Stimulated activated CD8-positive, alpha-beta memory T cell treated with anti-CD3 and anti-CD28 coated beads, Interleukin-4, amount 100 ng/mL, for 1 hour (primary cell): ENCODE results near the gene TBC1D1.

Experiments
- DNase-seq, 2 donors: peaks; one replicate each; pipeline ENCODE4 v3.0.0-alpha.2; 2020; ENCODE audit warnings: low read depth in 2 of 2, low spot score in 1 of 2

The TBC1D1 gene

DNA sequence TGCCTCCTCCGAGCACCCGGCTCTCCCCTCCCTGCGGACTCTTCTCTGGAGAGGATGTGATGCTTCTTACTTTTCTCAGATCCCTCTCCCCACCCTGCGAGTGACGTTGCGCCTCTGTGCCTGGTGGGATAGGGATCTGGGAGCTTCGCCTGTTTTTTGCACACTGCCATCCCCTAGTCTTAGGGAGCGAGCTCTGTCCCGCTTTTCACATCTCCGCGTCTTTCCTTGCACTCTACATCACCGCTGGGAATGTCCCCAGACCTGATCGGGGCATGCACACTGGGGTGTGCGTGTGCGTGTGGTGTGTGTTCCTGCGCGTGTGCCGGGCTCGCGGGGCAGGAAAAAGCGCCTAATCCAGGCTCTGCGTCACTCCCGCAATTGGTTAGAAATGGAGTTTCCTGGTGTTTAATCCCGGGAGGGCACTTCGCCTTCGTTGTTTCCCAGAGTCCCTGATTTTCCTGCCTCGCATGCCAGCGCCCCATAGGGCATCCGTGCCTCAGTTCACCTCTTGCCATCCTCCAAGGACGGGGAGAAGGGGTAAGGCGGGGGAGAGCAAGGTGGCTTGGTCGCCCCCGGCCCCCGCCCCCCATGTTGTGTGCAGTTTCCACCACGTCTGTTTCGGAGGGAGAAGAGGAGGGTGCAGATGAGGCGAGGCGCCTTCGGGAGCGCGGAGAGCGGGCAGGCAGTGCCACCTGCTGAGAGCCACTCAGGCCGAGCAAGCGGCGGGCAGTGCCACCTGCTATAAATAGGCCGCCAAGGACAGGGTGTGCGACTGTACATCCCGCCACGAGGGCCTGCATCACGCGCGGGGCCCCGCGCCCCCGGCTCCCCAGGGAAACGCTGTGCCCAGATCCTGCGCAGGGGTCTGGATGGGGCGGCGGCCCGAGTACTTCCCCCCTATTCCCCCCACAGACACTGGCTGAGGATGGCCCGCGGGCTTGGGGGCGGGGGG lies 759 bp upstream of the TBC1D1 start:
- DNase-seq, result no peak

DNA sequence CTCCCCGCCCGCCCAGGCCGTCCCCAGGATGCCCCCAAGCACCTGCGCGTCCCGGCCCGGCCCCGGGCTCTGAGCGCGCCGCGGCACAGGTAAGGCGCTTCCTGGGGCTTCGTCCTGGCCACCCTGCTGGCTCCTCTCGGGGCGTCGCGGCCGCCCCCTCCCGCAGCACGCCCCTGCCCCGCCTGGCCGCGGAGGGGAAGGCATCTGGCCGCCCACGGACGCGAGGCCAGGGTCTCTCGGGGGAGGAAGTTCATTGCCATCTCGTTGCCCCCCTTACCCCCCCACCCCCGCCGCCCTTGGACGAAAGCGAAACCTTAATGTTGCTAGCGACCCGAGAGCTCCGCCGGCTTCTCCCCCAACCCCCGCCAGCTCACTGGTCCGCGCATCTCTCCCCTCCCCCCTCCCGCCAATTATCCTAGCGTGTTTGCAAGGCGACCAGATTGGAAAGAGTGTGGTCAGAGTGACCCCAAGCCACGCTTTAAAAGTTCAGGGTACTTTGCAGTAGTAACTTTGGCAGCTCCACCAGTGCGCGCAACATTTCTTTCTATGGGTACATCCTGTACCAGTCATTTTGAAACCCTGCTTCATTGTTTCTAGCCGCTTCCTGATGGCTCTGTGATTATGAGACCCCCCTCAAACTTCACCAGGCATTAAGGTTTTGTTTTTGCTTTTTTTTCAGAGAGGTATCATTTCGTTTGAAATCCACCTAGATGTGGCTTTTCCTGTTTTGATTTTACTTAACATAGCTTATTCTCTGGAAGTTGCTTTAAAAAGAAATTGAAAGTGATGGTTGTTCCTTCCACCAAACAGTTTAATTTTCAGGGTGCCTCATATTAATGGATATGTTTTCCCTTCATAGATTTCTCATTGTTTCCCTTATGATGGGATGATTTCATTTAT lies 626 bp downstream of the TBC1D1 start:
- peak; percentile 14 to 20 for DNase-seq

DNA sequence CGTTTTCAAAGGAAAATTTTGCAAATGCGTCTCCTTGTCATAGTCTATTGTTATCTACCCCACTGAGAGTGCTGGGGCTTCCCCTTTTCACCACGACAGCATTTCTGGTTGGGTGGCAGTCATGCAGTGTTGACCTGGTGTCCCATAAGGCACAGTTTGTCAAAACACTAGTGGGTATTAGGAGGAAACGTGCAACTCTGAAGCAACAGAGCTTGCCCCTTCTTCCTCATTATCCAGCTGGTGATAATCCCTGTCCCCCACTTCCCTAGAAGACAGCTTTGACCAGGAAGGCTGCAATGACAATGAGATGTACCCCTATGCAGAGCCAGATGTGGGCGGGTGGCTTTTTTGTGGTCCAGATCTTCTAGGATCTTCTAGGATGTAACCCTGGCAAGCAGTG lies 1.8 kb downstream of the TBC1D1 start:
- no peak for DNase-seq

- no peak for DNase-seq
Measured at GRCh38 chr4:37893164-37893563, 2.3 kb downstream of the TBC1D1 start.

DNA sequence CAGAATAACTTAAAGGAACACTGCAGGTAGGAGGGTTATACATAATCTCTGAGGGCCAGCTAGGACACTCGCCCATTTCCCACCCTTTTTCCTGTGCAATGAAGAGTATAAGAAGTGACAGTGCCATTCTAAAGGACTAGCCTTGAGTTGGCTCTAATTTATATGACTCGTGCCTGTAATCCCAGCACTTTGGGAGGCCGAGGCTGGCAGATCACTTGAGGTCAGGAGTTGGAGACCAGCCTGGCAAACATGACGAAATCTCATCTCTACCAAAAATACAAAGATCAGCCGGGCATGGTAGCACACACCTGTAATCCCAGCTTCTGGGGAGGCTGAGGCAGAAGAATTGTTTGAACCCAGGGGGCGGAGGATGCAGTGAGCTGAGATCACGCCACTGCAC lies 4.4 kb downstream of the TBC1D1 start:
- no peak for DNase-seq

- no peak for DNase-seq
Measured at GRCh38 chr4:37896206-37896860, 5.4 kb downstream of the TBC1D1 start.

DNA sequence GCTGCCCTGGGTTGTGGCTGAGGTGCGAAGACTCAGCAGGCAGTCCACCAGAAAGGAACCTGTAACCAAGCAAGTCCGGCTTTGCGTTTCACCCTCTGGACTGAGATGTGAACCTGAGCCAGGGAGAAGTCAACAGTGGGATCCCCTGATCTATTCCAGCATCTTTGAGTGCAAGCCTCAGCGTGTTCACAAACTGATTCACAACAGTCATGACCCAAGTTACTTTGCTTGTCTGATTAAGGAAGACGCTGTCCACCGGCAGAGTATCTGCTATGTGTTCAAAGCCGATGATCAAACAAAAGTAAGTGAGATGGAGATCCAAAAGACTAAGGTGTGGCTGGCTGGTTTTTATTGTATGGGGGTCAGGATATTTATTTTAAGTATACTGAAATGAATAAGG lies 11.3 kb downstream of the TBC1D1 start:
- no peak for DNase-seq

DNA sequence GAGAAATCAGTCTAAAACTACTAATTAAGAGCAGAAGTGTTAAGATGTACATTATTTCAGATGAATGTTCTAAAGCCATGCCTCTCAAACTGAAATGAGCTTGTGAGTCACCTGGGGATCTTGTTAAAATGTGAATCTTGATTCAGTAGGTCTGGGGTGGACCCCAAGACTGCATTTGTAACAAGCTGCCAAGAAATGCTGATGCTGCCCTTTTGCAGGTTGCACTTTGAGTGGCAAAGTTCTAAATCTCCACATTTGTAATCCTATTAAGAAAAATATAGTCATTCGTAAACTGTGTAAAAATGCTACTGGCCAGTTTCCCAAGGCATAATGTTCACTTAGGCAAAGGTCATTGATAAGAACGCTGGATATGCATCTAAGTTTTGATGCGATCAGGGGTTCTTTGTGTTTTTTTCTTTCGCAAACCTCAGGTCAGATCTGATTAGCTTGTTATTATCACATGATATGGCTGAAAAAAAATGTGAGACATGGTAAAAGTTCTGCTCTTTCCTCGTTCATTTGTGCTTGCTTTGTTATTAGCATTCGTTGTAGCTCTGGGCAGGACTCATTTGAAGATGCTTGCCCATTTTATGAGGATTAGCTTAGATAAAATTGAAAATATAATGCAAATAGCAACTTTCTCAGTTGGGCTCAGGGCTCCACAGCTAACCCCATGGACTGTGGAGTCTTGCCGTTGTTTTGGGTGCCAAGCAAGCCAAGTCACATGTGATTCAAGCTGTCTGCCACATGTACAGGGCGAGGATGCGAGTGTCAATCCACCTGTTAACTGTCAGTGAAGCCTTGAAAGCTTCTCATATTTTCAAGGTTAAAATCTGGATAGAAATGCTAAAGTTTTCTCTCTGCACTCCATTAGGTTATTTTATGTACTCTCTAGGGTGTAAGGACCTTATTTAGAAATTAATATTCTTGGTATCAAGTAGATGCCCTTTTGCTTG lies 12.1 kb downstream of the TBC1D1 start:
- no peak for DNase-seq

DNA sequence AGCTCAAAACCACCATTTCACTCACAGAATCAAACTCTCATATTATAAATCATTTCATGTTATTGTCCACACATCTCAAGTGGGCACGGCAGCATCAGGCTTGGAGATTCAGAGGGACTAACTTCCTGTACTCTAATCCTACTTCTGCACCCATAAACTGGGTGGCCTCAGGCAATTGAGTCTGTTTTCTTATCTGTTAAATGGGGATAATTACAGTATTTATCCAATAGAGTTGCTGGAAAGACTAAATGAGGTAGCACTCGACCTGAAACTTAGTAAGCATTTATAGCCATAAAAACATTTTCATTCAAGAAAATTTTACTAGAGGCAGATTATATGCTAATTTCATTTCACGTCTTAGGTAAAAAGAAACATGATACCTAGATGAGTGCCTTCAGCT lies 13.0 kb downstream of the TBC1D1 start:
- DNase-seq, result no peak

DNA sequence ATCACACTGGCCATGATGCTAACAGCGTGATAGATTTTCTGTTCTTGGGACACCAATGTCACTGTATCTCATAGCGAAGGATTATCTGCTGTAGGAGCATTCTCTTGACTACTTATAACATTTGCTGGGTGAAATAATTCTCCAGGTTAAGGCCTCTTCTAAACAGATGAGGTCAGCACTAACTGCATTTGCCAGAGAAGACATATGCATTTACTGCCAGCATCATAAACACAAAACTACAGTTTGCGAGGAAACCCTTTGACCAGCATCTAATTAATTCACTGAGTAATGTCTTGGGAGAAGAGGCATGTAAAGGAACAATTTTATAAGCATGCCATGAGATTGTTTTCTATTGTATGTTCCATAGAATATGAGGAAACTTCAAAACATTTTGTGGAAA lies 13.9 kb downstream of the TBC1D1 start:
- DNase-seq, result no peak

DNA sequence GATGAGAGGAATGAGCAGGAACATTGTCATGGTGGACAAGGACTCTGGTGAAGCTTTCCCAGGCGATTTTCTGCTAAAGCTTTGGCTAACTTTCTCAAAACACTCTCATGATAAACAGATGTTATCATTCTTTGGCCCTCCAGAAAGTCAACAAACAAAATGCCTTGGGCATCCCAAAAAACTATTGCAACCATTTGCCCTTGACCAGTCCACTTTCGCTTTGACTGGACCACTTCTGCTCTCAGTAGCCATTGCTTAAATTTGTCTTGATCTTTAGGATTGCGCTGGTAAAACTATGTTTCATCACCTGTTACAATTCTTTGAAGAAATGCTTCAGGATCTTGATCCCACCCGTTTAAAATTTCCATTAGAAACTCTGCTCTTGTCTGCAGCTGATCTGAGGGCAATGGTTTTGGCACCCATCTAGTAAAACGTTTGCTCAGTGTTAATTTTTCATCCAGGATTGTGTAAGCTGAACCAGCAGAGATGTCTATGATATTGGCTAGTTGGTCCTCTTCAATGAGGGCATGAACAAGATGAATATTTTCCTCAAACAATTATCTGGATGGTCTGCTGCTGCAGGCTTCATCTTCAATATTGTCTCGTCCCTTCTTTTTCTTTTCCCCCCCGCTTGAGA lies 14.8 kb downstream of the TBC1D1 start:
- DNase-seq, result no peak

DNA sequence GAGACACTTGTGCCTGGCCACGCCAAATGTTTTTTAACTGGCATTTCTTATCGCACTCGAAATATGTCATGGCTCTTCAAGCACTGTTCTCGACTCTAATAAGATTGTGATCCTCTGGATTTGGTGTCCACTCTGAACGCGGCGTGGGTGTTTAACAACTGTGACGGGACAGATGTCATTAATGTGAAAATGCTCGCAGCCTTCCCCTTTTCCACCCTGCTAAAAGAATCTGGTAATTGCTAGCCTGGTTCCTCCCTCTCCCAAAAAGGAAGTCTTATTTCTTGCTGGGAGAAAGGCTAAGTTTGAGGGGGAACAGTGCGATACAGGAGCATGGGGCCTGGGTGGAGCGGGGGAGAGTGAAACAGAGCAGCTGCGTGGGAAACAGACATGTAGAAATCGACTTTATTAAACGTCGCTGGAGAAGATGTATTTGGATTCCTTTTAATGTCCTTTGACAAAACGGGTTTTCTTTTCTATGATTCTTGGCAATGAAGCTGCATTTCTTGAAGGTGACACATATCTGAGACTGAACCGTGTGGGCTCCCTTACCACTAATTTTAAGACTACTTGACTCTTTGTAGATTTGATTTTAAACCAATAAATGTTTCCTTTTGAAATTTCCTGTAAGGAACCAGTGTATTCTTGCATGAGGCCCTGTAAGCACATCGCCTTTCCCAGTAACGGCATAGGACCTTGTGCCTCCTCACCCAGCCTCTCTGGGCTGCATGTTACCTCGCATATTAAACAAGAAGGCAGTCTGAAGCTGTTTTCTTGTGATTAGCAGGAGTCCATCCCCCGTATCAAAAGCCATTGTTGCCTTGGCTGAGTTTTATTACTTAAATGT lies 17.8 kb downstream of the TBC1D1 start:
- DNase-seq, result no peak

- DNase-seq, result no peak
Measured at GRCh38 chr4:37909332-37910090, 18.6 kb downstream of the TBC1D1 start.

DNA sequence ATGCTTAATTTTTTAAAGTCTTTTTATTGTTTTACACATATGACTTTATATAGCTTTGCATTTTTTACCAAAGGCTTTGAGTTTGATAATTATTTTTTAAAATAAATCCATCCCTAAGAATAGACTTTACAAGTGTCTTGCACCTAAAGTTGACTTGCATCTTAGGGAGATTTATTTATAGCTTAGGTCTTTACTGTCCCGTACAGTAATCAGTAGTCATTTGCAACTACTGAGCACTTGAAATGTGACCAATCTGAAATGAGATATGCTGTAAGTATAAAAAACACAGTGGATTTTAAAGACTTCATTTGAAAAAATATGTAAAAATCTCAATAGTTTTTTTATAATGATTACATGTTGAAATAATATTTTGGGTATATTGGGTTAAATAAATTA lies 19.2 kb downstream of the TBC1D1 start:
- no peak for DNase-seq

DNA sequence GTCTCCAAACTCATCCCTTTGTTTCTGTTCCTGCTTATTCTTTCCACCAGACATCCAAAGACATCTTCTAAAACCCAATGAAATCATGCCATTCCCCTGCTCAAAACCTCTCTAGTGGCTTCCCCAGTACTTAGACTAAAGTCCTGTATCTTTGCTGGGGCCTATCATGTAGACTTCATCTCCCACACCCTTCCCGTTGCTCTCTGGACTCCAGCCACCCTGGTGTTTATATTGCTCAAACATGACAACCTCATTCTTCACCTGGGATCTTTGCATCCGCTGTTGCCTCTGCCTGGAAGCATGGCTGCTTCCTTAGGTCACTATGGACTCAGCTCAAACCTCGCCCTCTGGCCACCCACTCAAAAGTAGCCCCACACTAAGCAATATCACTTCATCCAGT lies 23.7 kb downstream of the TBC1D1 start:
- DNase-seq, result no peak

GRCh38 chr4:37917388-37917787 lies 26.5 kb downstream of the TBC1D1 start:
- DNase-seq, result no peak

GRCh38 chr4:37918653-37919052 lies 27.8 kb downstream of the TBC1D1 start:
- DNase-seq, result no peak

DNA sequence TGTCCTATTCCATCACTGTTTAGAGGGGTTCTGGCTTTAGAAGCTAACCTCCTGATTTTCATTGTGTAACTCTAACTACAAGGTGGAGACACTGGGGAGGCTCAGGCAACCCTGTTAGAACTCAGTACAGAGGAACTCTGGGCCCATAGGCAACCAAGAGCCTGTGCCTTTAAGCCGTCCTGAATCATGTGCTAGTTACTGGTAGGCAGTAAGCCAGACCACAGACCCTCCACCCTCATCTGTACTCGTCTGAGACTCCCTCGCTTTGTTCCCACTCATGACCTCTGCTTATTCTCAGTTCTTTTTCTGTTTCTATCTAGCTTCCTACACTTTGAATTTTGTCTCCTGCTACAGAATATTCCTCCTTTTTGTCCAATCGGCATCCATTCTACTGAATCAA lies 31.4 kb downstream of the TBC1D1 start:
- DNase-seq, result no peak
